T-helper 9 cell (primary cell): ENCODE data around the gene SARNP.
"Not testable (repeated sequence)": the region's sequence is repeated elsewhere in the genome, so short reads cannot be mapped to it uniquely, and the experiment has no call there.

Source experiments
- DNase-seq: peaks from one replicate; pipeline ENCODE4 v3.0.0-alpha.2; 2020
- total RNA-seq, 2 donors: gene quantifications; one replicate each; lab custom pipeline; 2026; lab: John Stamatoyannopoulos, UW

The SARNP gene, protein sequence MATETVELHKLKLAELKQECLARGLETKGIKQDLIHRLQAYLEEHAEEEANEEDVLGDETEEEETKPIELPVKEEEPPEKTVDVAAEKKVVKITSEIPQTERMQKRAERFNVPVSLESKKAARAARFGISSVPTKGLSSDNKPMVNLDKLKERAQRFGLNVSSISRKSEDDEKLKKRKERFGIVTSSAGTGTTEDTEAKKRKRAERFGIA
- 3.8 to 10.1 reads per million in 2 donors for total RNA-seq

DNA sequence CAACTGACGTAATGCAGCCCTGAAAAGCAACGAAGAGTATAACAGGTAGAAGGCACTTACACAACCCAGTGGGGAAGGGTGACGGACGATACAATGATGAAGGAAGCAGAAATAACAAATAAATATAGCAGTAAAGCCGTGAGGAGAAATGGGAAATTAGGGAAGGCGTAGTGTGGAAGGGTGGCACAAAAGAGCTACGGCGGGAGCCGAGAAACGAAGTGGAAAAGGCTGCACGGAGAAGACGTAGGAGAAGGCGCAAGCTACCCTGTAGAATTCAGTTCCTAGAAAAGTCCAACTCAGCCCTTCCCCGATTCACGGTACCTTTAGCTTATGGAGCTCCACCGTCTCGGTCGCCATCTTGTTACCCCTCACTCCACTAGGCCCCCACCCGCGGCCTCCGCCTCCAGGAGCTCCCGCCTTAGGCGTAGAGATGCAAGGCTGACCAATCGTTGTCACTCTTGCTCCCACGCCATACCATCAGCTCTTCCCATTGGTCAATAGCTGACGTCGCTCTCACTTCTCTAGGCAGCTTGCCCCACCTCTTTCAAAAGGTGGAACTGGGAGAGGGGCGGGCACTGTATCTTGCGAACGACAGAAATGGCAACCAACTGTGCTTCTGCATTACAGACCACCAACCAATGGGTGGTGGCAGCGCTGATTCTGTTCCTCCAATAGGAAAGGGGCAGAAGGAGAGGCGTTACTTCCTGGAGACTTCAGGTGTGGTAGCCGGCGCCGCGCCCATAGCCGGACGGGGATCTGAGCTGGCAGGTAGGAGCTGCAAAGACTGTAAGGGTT, at the start of gene SARNP, which contains the start of gene ORMDL2:
Gene SARNP (minus strand): TSS at position 380 of the 795 bp plus-strand sequence. CDS start 23 bp downstream, at position 357.
Gene ORMDL2 (plus strand): TSS at position 697 of the 795 bp plus-strand sequence. CDS start 959 bp downstream, outside the sequence.
- DNase-seq = peak; percentile 87

DNA sequence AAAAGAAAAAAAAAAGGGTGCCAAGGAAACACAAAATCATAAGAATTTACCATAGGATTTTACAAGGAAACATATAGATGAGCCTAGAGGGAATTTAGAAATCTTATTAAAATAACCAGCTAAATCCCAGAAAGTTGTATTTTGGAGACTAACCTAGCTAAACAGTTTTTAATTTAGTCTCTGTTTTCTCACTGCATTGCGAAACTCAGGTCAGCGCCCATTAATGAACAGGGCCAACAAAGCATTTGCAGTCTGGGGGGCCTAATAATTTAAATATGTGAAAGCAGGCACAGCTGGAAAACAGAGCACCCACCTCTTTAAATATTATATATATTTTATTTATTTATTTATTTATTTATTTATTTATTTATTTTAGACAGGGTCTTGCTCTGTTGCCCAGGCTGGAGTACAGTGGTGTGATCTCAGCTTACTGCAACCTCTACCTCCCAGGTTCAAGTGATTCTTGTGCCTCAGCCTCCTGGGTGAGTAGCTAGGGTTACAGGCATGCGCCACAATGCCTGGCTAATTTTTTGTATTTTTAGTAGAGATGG, 49.0 kb upstream of the SARNP start:
- DNase-seq = not testable (repeated sequence)

DNA sequence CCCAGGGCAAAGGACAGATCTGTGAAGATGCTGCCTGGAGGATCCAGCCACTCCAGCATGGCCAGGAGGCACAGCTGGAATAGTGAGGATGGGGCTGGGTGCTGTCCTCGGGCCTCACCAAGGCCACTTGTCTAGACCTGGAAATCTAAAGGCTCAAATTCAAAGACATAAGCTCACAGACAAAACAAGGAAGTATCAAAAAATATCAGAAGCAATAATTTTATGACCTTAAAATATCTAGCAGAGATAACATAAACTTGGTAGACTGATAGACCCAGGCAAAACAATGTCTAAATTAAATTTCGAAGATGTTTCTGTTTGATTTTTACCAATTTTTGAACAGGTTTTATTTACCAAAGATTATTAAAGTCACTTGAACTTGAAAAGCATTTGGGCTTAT, 47.8 kb upstream of the SARNP start:
- no peak for DNase-seq

DNA sequence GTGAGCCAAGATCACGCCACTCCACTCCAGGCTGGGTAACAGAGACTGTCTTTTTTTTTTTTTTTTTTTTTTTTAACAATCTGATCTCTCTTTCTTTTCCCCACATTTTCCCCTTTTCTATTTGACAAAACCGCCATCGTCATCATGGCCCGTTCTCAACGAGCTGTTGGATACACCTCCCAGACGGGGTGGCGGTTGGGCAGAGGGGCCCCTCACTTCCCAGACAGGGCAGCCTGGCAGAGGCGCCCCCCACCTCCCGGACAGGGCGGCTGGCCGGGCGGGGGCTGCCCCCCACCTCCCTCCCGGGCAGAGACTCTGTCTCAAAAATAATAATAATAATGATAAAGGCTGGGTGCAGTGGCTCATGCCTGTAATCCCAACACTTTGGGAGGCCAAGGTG, 45.4 kb upstream of the SARNP start:
- DNase-seq = not testable (repeated sequence)

DNA sequence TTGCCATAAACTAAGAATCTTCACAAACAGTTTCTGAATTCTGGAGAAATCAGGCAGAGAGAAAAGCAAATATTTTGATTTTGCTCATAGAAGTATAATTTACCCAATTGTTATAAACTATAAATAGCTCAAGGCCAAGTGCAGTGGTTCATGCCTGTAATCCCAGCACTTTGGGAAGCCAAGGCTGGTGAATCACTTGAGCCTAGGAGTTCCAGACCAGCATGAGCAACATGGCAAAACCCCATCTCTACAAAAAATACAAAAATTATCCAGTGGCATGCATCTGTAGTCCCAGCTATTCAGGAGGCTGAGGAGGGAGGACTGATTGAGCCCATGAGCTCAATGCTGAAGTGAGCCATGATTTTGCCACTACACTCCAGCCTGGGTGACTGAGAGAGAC, 44.8 kb upstream of the SARNP start:
- no peak for DNase-seq

DNA sequence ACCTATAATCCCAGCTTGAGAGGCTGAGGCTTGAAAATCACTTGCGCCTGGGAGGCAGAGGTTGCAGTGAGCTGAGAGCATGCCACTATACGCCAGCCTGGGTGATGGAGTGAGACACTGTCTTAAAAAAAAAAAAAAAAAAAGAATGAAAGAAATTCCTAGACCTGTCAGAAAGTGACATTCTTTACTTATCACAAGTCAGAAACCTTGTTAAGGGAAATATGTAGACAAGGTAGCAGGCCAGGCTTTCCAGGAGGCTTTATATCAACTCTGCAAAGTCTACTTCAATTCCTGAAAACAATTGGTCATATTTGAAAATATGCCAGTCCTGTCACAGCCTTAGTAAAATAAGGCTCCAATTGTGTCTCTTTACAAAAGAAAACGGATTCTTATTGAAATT, 44.3 kb upstream of the SARNP start:
- no peak for DNase-seq

DNA sequence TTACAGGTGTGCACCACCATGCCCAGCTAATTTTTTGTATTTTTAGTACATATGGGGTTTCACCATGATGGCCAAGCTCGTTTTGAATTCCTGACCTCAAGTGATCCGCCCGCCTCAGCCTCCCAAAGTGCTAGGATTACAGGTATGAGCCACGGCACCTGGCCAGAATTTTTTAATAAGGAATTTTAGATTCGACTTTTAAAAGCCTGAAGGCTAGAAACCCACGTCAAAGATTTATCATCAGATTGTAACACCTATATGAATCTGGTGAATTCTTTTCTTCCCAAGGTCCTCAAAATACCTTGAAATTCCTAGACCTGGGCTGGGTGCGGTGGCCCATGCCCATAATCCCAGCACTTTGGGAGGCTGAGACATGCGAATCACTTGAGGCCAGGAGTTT, 43.9 kb upstream of the SARNP start:
- no peak for DNase-seq

DNA sequence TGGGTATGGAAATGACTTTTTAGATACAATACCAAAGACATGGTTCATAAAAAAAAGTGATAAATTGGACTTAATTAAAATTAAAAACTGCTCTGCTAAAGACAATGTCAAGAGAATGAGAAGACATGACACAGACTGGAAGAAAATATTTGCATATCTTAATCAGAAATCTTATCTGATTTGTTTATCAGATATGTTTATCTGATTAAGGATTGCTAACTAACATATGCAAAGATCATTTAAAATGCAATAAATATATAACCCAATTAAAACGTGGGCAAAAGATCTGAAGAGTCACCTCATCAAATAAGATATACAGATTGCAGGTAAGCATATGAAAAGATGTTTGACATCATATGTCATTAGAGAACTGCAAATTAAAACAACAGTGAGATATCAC, 35.2 kb upstream of the SARNP start:
- DNase-seq = no peak

DNA sequence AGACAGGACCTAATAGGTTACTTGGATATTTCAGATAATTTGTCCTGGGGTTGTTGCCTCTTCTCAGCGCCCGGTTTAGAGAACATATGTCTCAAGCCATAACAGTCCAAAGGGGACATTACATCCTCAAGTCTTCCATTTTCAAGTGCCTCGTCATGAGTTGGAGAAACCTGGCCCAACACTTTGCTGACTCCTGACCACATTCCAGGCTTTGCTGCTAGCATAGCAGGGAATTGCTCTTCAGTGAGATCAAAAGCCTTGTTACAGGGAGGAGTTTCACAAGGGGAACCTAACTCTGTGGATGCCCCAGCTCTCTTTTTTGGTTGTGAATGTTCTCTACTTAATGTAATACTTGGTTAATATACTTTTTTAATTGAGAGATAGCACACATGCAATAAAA, 33.4 kb upstream of the SARNP start:
- DNase-seq = no peak

DNA sequence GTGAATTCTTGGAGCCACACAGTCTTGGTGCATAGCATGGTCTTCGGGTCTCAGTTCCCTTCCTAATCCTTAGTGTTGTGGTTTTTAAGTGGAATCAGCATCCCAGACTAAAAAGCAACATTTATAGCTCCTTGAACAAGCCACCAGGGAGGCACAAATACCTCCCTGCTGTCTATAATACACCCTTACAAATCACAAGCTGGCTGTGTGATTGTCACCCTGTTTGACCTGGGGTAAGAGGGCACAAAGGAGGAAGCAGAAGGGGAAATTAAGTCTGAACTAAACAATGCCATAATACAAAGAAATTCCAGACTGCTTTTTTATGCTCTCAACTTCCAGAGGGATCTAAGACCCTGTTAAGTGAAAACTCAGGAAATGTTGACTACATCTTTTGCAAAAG, 32.9 kb upstream of the SARNP start:
- no peak for DNase-seq

DNA sequence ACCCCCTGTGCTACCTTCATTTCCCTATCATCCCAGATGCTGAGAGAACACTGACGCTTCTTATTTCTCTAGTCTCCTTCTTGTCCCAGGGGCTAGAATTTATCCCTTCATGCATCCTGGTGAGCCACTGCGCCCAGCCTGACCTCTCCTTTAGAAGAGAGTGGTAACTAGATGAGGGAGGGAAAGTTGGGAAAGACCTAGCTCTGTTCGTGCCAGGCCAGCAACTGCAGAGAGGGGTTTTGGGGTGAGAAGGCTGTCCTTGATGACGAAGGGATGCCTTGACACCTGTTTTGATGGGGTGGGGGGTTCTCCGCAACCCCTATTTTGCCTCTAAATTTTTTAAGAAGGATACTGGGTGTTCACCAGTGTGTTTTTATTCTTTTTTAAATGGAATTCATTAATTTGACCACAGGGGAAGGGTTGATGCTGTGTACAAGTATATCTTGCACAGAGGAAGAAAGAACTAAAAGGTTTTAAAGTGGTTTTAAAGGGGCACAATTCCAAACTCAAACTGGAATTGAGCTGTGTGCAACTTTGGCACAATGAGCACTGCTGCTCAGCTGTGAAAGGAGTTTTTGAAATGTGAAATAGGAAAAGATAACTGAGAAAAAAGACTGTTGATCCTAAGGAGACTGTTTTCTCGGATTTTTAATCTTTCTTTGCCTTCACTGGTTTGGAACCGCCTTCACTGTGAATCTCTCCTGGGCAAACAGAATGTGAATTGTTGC, 32.3 kb upstream of the SARNP start:
- no peak for DNase-seq

DNA sequence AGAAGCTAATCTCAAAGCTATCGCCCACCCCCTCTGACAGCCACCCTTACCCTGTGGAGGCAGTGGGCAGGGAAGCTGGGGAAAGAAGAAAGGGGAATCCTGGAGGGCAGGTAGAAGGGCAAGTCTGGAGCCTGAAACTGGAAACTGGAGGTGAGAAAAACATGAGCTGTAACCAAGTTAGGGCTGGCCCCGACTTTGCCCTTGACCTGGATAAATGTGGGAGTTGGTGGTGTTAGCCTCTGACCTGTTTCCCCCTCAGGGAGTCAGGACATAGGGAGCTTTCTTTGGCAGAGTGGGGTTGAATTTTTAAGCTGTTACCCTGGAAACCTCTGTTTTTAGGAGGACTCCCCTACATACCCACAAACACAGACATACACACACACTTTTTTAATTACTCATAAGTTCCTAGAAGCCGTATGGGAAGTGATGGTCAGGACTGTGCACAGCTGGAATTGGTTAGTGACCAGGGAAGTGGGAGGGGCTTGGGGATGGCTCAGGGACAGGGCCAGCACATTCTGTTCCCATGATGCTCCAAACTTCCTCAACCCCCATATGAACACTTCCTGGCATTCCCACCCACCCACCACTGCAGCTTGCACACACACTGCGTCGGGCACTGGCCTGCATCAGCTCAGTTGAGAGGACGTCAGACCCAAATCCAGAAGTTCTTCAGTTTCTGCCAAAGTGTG, 30.2 kb upstream of the SARNP start:
- DNase-seq = no peak

DNA sequence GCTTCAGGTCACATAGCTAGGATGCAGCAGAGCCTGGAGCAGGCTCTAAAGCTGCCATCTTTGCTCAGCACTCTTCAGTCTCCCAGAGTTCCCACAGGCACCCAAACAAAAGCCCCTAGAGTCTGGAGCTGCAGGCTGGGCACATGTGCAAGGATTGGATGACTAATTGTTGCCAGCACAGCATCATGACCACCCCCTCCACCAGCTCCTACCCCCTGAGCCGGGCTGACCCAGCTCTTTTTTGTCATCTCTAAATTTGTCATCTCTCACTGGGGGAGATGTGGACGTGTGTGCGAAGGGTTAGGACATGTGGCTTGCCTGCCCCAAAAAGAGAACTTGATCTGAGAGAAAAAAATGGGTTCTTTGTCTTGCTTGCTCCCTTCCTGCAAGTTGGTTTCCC, 29.5 kb upstream of the SARNP start:
- DNase-seq = no peak

DNA sequence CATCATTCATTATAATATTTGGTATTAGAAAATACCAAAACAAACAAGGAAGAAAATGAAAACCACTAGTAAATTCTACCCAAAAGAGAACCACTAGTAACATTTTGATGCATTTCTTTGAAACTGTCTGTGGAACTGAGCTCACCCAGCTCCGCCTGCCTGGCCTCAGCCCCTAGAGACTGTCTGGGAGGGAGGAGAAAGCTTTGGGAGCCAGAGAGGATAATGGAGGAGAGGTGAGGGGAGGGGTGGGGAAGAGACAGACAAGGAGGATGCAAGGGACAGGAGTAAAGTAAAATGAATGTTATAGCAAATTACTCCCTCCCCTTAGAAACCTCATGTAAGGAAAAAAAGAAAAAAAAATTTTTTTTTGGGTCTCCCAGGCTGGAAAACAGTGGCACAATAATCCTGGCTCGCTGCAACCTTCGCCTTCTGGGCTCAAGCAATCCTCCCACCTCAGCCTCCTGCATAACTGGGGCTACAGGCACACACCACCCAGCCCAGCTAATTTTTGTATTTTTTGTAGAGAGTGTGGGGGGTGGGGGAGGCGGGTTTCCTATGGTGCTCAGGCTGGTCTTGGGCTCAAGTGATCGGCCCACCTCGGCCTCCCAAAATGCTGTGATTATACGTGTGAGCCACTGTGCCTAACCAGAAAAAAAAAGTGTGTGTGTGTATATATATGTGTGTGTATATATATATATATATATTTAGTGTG, 28.4 kb upstream of the SARNP start:
- no peak for DNase-seq

DNA sequence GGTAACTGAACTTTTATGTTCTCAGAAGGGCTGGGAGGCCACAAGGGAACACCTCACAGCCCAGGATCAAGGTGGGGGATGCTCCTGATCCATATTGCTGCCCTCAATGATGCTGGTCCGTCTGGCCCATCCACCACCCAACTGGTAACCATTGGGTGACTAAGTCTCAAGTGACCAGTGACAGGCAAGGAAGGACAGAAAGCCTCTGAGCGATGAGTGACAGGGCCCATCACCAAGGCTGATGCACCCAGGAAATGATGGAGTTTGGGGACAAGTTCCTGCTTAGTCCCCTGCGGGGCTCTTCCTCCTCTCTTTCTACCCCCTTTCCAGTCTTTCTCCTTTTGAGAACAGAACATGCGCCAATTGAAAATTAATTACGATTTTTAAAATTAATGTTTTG, 27.8 kb upstream of the SARNP start:
- no peak for DNase-seq

DNA sequence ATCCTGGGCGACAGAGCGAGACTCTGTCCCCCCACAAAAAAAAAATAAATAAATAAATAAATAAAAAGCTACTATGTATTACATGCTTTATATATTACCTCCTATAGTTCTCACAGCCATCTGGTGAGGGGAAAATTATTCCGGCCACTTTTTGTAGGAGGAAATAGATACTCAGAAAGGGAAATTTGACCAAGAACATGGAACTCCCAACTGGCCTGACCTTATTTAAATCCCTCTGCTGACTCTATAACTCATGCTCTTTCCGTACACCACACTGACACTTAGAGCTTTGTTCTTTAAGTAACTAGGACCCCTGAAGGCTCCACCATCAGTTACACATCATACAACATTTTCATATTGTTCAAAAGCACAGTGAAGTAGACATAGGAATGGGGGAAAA, 27.4 kb upstream of the SARNP start:
- DNase-seq = no peak

DNA sequence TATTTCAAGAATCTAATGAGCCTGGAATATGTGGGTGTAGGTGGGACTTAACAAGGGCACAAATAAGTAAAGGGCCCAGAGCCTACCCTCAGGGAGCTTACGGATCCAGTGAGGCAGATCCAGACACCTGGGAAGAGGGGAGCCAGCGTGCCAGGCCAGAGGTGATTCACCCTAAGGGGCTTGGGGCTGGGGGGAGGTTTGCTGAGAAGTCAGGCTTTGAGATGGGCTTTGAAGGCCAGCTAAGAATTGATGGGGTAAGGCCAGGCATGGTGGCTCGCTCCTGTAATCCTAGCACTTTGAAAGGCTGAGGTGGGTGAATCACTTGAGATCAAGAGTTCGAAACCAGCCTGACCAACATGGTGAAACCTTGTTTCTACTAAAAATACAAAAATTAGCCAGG, 25.9 kb upstream of the SARNP start:
- DNase-seq = no peak

DNA sequence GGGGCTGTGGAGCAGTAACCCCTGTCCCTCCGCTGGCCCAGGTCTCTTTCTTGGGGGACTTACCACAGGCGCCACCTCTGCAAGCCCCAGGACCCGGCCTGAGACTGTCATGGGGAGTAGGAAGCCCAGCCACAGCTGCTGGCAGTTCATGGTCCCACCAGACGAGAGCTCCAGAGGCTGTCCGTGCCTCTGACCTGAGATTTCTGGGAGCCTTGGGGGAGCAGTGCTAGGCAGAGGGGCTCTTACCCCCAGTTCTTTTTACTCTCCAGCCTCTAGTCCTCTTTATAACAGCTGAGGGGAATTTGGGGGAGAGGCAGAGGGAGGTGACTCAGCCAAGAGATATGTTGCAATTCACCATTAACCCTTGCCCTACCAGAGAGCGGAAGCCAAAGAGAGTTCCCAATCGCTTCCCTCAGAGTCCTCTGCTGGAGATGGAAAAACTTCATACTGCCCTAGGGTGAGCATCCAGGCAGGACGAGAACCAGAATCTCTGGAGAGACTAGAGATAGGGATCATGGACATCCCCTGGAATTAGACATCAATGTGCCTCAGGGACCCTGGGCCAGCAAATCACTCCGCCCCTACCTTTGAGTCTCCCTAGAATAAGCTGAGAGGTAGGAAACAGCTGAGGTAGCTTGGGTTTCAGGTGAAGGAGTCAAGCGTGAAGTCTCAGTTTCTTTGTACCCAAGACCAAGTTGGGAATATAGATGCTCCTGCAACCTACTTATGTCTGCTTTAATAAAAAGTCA, 25.3 kb upstream of the SARNP start, which contains the start of gene MMP19:
Gene MMP19 (minus strand): TSS at position 256 of the 749 bp plus-strand sequence. CDS start 106 bp downstream, at position 150.
- DNase-seq = no peak

DNA sequence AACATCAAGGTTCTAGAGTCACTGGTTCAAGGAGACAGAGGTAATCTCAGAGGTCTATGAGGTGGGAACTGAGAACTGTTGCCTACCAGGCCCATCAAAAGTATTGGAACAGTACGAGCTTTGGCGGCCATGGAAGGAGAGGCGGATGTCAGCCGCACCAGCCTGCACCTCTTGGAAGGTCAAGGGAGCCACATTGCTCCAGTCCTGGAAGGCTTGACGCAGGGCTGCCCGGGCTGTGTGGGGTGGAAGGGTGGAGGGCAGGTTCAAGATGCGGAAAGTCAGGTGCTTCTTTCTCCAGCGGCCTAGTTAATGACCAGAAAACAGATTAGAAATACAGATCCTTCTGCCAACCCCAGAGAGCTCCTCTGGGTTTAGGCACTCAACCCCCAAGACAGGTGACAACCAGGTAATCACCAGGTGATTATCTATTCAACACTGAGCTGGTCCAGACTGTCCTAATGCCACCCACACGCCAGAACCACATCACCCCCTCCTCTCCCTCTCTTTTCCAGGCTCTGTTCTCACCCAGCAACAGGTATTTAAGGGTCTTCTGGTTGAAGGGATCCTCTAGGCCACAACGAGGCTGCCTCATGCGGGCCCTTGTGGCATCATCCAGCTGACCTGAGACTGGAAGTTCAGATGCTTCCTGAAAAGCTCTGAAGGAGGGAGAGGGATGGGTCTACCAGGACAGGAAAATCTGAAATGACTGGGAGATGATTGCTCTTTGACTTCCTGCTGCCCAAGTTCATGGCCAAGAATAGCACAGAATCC, 23.2 kb upstream of the SARNP start:
- DNase-seq = no peak
